HUES6 (cell line): ENCODE results near the gene MED7.
A peak's percentile ranks its signal among the peaks of the same experiment; 100 is the strongest.
"Not testable (repeated sequence)": the region's sequence is repeated elsewhere in the genome, so short reads cannot be mapped to it uniquely, and the experiment has no call there.

Experiments
- H3K27ac ChIP-seq: 2 replicates; pipeline ENCODE4 v1.7.0; 2013; ENCODE audit warnings: low read depth, mild to moderate bottlenecking, low read length, inconsistent platforms
- H3K27me3 ChIP-seq: 2 replicates; pipeline ENCODE4 v1.6.1; 2013; ENCODE audit warnings: low read length; ENCODE audit not compliant: control insufficient read depth, insufficient read depth
- H3K36me3 ChIP-seq: 2 replicates; pipeline ENCODE4 v1.6.1; 2013; ENCODE audit warnings: low read length; ENCODE audit not compliant: control insufficient read depth, insufficient read depth
- H3K4me1 ChIP-seq: 2 replicates; pipeline ENCODE4 v1.6.1; 2013; ENCODE audit warnings: low read length; ENCODE audit not compliant: control insufficient read depth, insufficient read depth
- H3K4me3 ChIP-seq: 2 replicates; pipeline ENCODE4 v1.5.1; 2013; ENCODE audit warnings: low read depth, low read length
- H3K9ac ChIP-seq: one replicate; pipeline ENCODE4 v1.6.1; 2013; ENCODE audit warnings: mild to moderate bottlenecking, low read length
- H3K9me3 ChIP-seq: 2 replicates; pipeline ENCODE4 v1.6.1; 2013; ENCODE audit warnings: low read depth, low read length; ENCODE audit not compliant: control insufficient read depth, insufficient read depth

The MED7 gene

DNA sequence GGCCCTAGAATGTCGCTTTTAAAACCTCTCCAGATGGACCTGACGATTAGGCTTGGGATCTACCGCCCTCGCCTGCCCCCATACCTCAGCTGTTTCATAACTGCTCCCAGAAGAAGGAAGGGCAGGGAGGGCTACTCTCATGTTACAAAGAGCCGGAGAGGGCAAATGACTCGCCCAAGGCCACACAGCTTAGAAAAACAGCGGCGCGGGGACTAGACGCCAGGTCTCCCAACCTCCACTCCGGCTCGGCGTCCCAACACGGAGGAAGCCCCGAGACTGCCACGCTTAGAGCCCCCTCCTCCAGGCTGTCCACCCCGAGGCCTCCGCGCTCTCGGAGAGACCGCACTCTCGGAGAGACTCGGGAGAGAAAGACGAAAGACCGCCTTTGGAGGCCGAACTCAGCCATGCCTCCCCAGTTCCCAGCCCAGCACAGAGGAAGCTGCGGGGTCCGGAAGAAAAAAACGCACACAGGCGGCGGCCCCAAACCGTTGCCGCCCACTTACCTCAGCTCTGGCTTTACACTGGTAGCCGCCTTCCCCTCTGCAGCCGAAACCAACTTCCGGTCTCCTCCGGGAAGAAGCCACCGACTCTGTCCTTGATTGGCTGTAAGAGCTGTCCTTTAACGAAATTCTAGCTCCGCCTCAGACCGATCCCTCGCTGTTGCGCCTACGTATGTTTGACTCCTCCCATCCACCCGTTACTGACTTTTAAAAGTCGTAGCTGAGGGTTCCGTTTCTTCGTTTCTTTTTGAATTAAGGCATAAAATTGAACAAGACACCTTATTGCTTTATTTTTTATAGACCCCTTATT is at the start of gene MED7:
MED7 (minus strand) TSS at position 549 of the 810 bp plus-strand sequence. CDS start 3,434 bp downstream, outside the sequence.
- no peaks in the 10 kb centered on the region for H3K27me3 ChIP-seq
- H3K9ac ChIP-seq: peak within 1 kb of the TSS; percentile 96
- no peaks in the 10 kb centered on the region for H3K9me3 ChIP-seq
- H3K4me3 ChIP-seq: peak within 1 kb of the TSS; percentile 89
- H3K27ac ChIP-seq: peak within 1 kb of the TSS; percentile 92
- peaks cover 20% of the 10 kb centered on the region for H3K36me3 ChIP-seq
- no peaks in the 10 kb centered on the region for H3K4me1 ChIP-seq

DNA sequence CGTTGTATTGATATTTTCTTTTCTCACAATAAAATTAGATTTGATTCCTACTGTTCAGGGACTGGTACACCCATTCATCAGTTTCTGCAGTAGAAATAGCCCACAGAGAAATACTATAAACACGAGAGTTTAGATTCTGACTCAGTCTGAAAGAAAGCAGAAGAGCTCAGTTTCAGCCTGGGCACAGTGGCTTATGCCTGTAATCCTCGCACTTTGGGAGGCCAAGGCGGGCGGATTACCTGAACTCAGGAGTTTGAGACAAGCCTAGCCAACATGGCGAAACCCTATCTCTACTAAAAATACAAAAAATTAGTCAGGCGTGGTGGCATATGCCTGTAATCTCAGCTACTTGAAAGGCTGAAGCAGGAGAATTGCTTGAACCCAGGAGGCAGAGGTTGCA is 46.6 kb upstream of the MED7 start:
- no peak overlapping the region for H3K4me3 ChIP-seq
- H3K36me3 ChIP-seq: no peaks in the 10 kb centered on the region
- H3K9ac ChIP-seq: no peak overlapping the region
- no peak overlapping the region for H3K27ac ChIP-seq
- H3K9me3 ChIP-seq: no peaks in the 10 kb centered on the region
- H3K4me1 ChIP-seq: no peaks in the 10 kb centered on the region
- H3K27me3 ChIP-seq: peaks cover 71% of the 10 kb centered on the region

DNA sequence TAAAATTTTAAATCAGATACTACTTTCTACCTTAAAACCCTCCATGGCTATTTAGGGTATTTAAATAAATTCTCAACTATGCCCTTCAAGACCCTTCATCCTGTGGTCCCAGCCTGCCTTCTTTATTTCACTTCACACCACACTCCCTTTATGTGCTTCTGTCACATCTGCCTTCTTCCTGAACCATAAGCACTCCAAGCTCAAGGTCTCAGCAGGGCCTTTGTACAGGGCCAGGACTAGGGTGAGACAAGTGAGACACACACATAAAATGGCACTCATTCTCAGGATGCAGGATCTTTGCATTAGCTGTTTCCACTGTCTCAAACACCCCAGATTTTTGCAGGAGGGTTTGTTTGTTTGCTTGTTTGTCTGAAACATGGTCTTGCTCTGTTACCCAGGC is 45.6 kb upstream of the MED7 start:
- Histone ChIP-seq H3K36me3 (no peaks in the 10 kb centered on the region), H3K9ac (no peak overlapping the region), H3K4me3 (no peak overlapping the region), H3K27me3 (peaks cover 71% of the 10 kb centered on the region), H3K27ac (no peak overlapping the region), H3K9me3 (no peaks in the 10 kb centered on the region), H3K4me1 (no peaks in the 10 kb centered on the region)

DNA sequence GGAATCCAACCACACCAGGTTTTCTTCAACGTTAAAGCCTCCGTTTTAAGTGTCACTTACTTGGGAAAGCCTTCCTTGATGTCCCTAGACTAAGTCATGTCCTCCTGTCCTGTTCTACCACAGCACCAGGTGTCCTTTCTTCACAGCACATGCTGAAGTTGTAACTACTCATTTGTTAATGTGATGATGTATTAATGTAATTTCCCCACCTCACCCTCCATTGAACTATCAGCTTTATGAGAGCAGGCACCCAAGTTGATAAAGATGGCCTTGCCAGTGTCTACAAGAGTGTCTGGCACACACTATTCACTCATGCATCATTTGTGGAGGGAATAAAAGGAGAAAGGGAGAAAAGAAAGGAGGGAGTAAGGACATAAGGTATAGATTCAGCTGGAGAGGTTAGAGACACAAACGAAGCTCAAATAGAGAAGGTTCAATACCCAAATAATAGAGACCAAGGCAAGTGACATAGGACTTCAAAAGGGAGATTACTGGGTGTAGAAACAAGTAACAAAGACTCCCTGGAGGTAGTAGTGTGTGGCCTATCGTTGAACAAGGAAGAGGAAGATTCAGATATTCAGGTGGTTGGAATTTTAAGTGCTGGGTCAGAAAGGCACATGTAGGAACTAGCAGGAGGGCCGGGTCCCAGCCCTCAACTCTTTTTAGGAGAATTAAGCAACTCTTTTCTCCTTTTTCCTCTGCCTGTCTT is 44.5 kb upstream of the MED7 start:
- no peaks in the 10 kb centered on the region for H3K4me1 ChIP-seq
- no peaks in the 10 kb centered on the region for H3K9me3 ChIP-seq
- H3K4me3 ChIP-seq: no peak overlapping the region
- no peak overlapping the region for H3K27ac ChIP-seq
- H3K27me3 ChIP-seq: peaks cover 67% of the 10 kb centered on the region
- no peak overlapping the region for H3K9ac ChIP-seq
- H3K36me3 ChIP-seq: no peaks in the 10 kb centered on the region

DNA sequence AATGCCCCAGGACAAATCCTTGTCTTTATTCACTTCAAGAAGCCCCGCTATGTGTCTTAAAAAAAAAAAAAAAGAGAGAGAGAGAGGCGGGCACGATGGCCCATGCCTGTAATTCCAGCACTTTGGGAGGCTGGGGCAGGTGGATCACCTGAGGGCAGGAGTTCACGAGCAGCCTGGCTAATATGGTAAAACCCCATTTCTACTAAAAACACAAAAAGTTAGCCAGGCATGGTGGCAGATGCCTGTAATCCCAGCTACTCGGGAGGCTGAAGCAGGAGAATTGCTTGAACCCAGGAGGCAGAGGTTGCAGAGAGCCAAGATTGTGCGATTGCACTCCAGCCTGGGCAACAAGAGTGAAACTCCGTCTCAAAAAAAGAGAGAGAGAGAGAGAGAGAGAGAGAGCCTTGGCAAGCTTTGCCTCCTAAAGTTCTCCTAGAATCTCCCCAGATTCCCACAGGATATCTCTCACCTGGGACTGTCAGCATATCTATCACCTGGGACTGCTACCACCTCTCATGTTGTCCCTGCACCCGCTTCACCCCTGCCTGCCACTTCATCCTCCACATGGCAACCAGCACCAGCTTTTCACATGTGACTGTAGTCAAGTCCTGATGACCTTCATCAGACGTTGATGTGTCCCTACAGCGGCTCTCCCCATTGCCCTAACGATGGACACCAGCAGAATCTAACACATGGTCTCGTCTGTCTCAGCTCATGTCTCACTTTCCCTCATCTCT is 43.8 kb upstream of the MED7 start:
- no peak overlapping the region for H3K27ac ChIP-seq
- no peak overlapping the region for H3K9ac ChIP-seq
- H3K36me3 ChIP-seq: no peaks in the 10 kb centered on the region
- no peak overlapping the region for H3K4me3 ChIP-seq
- no peaks in the 10 kb centered on the region for H3K9me3 ChIP-seq
- peaks cover 69% of the 10 kb centered on the region for H3K27me3 ChIP-seq
- no peaks in the 10 kb centered on the region for H3K4me1 ChIP-seq

DNA sequence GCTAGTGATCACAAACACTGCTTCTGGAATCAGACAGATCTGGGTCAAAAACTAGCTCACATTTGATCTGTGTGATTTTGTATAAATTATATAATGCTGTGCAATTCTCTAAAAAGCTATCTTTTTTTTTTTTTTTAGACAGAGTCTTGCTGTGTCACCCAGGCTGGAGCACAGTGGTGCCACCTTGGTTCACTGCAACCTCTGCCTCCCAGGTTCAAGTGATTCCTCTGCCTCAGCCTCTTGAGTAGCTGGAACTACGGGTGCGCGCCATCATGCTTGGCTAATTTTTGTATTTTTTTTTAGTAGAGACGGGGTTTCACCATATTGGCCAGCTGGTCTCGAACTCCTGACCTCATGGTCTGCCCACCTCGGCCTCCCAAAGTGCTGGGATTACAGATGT is 42.5 kb upstream of the MED7 start:
- not testable (repeated sequence) for H3K9ac ChIP-seq, H3K9me3 ChIP-seq, H3K4me1 ChIP-seq, H3K27ac ChIP-seq, H3K36me3 ChIP-seq, H3K4me3 ChIP-seq
- peaks cover 71% of the 10 kb centered on the region for H3K27me3 ChIP-seq

DNA sequence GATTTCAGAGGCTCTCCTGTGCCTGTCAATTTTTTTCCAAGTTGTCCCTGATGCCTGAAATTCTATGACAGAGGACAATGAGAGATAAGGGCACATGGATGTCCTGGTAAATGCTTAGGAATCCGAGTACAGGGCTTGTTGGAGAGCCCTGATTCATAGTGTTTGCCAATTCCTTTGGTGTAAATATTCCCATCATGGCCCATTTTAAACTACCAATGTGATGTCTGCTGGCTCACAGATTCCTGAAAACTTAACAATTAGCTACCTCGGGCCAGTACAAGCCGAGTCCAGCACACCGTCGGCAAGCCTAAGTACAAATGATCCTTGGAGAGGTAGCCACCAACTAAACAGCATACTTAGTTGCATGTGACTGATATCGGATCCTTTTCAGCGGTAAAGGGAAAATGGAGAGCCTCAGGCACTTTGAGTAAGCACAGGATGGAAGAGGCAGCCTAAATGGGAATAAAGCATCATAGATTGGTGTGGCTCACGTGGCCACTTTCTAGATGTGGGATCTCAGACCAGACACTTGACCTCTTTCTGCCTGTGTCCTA is 41.5 kb upstream of the MED7 start:
- Histone ChIP-seq H3K4me1 (no peaks in the 10 kb centered on the region), H3K9me3 (no peaks in the 10 kb centered on the region), H3K36me3 (no peaks in the 10 kb centered on the region), H3K27ac (no peak overlapping the region), H3K27me3 (peaks cover 65% of the 10 kb centered on the region), H3K9ac (no peak overlapping the region), H3K4me3 (no peak overlapping the region)

DNA sequence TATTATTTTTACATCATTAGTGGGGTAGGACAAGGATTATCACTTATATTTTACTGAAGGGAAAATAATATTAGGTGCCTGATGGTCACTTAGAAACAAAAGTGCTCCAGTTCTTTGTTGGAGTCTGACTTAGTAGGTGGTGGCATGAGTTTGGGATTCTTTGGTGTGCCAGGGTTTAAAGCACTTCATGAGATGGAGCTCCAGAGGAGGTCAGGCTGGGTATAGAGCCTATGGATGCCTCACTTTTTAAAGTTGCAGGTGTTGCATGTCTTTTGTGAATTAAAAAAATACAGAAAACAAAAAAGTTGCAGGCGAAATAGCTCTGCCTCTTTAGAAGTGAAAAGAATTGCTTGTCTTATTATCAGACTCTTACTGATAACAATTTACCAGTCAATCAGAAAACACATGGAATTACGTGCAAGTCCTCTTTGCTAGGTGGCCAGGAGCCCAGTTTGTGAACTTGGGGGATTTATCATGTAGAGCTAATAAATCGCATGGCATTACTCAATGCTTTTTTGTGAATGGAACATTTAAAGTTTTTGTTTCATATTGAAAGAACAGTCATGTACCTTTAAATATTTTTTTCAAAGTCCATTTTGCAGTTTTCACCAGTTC is 39.6 kb upstream of the MED7 start:
- Histone ChIP-seq H3K9ac (no peak overlapping the region), H3K27me3 (peaks cover 48% of the 10 kb centered on the region), H3K9me3 (no peaks in the 10 kb centered on the region; the same call in 1 of the 2 replicates), H3K4me3 (no peak overlapping the region), H3K27ac (no peak overlapping the region), H3K4me1 (no peaks in the 10 kb centered on the region), H3K36me3 (no peaks in the 10 kb centered on the region)

- Histone ChIP-seq H3K4me3 (no peak within 1 kb of the TSS), H3K9ac (no peak within 1 kb of the TSS), H3K27ac (no peak within 1 kb of the TSS), H3K27me3 (peaks cover 31% of the 10 kb centered on the region; the same call in 1 of the 2 replicates), H3K4me1 (no peaks in the 10 kb centered on the region), H3K9me3 (no peaks in the 10 kb centered on the region; the same call in 1 of the 2 replicates), H3K36me3 (no peaks in the 10 kb centered on the region)
Measured at GRCh38 chr5:157180374-157181264, 38.0 kb upstream of the MED7 start, which contains the start of gene ITK. ITK (plus strand) TSS chr5:157180840; CDS start chr5:157180978, 138 bp downstream.

DNA sequence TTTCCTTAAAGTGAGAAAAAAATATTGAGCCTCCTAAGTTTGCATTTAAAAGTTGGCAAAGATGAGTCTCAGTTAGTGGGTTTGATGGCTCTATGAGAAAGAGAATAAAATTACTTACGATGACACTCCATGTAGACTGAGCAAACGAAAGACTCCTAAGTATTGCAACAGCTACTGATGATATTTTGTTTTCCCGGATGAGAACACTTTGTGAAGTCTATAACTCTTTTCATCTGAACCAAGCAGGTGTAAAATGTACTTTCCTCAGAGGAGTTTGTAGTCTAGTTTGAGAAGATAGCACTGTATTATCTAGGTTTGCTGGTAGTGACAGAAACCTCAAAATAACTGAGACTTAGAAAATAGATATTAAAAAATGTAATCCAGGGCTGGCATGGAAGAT is 36.3 kb upstream of the MED7 start:
- H3K9ac ChIP-seq: no peak overlapping the region
- H3K9me3 ChIP-seq: no peaks in the 10 kb centered on the region; the same call in 1 of the 2 replicates
- no peak overlapping the region for H3K27ac ChIP-seq
- H3K36me3 ChIP-seq: no peaks in the 10 kb centered on the region
- no peaks in the 10 kb centered on the region for H3K4me1 ChIP-seq
- H3K27me3 ChIP-seq: peaks cover 19% of the 10 kb centered on the region; the same call in 1 of the 2 replicates
- H3K4me3 ChIP-seq: no peak overlapping the region
